ENCODE results near the gene NUFIP2. TPM values are rescaled to one million over a fixed set of nuclear protein-coding genes. Genes with fewer than 3 reads are reported as not detected.

Gene NUFIP2
- total RNA-seq, 2 donors from 2014 or later: 92.9 to 104 TPM

GRCh38 chr17:29248845-29249244 is 45.1 kb downstream of the NUFIP2 start:
- H3K4me1 ChIP-seq (ENCODE audit: control insufficient read depth, insufficient read depth, low read length): no peaks in the 10 kb centered on the region
- no peaks in the 10 kb centered on the region for H3K4me1 Mint-ChIP-seq

GRCh38 chr17:29247219-29247618 is 46.7 kb downstream of the NUFIP2 start:
- H3K9me3 ChIP-seq (ENCODE audit: control insufficient read depth, low read length): no peaks in the 10 kb centered on the region
- no peak overlapping the region for H3K9ac ChIP-seq (ENCODE audit: extremely low read depth, low read length, poor library complexity, severe bottlenecking)
- H3K4me1 ChIP-seq (ENCODE audit: control insufficient read depth, insufficient read depth, low read length): no peaks in the 10 kb centered on the region
- H3K4me3 Mint-ChIP-seq: no peak overlapping the region
- H3K36me3 ChIP-seq (ENCODE audit: control insufficient read depth, insufficient read depth, low read length): no peaks in the 10 kb centered on the region
- no peaks in the 10 kb centered on the region for H3K9me3 Mint-ChIP-seq
- no peak for DNase-seq
- 89% methylated on average over 1 of the region's 2 CpGs; no CpG with 5 or more reads in 1 of the 2 experiments for WGBS, 2 experiments (ENCODE audit: insufficient coverage in 1 of 2, insufficient read length in 1 of 2)
- H3K36me3 Mint-ChIP-seq (ENCODE audit: low read depth): no peaks in the 10 kb centered on the region
- no peak overlapping the region for H3K4me3 ChIP-seq (ENCODE audit: low read length)
- H3K4me1 Mint-ChIP-seq: no peaks in the 10 kb centered on the region
- no peak for TF ChIP-seq CTCF (conservative IDR thresholded peaks at IDR 0.05)
- no peaks in the 10 kb centered on the region for H3K27me3 ChIP-seq (ENCODE audit: control insufficient read depth, insufficient read depth, low read length, poor library complexity, severe bottlenecking)
- H3K27ac ChIP-seq (ENCODE audit: low read depth, low read length): peak overlapping the region; percentile 74
- no peak overlapping the region for H3K27ac Mint-ChIP-seq
- H3K27me3 Mint-ChIP-seq (ENCODE audit: insufficient read depth): no peaks in the 10 kb centered on the region

More at GRCh38 chr17:29248845-29249244, 45.1 kb downstream of the NUFIP2 start:
- Mint-ChIP-seq H3K27me3 (ENCODE audit: insufficient read depth) (no peaks in the 10 kb centered on the region), H3K27ac (no peak overlapping the region), H3K4me3 (no peak overlapping the region), H3K9me3 (no peaks in the 10 kb centered on the region), H3K36me3 (ENCODE audit: low read depth) (no peaks in the 10 kb centered on the region)
- 85 to 97% methylated on average over 2 to 5 of the region's 5 CpGs for WGBS, 2 experiments (ENCODE audit: insufficient coverage in 1 of 2, insufficient read length in 1 of 2)
- Histone ChIP-seq H3K9ac (ENCODE audit: extremely low read depth, low read length, poor library complexity, severe bottlenecking) (no peak overlapping the region), H3K27me3 (ENCODE audit: control insufficient read depth, insufficient read depth, low read length, poor library complexity, severe bottlenecking) (no peaks in the 10 kb centered on the region), H3K9me3 (ENCODE audit: control insufficient read depth, low read length) (no peaks in the 10 kb centered on the region), H3K4me3 (ENCODE audit: low read length) (no peak overlapping the region), H3K27ac (ENCODE audit: low read depth, low read length) (no peak overlapping the region), H3K36me3 (ENCODE audit: control insufficient read depth, insufficient read depth, low read length) (no peaks in the 10 kb centered on the region)
- DNase-seq: no peak
- TF ChIP-seq CTCF (conservative IDR thresholded peaks at IDR 0.05): no peak

GRCh38 chr17:29246628-29247027 is 47.3 kb downstream of the NUFIP2 start, which contains the start of gene CRYBA1:
Gene CRYBA1, plus strand, starts transcription at chr17:29246859. Its CDS starts 5 bp downstream, at chr17:29246864.
- no peaks in the 10 kb centered on the region for H3K27me3 Mint-ChIP-seq (ENCODE audit: insufficient read depth)
- no peaks in the 10 kb centered on the region for H3K27me3 ChIP-seq (ENCODE audit: control insufficient read depth, insufficient read depth, low read length, poor library complexity, severe bottlenecking)
- no peaks in the 10 kb centered on the region for H3K4me1 ChIP-seq (ENCODE audit: control insufficient read depth, insufficient read depth, low read length)
- H3K27ac ChIP-seq (ENCODE audit: low read depth, low read length): peak within 1 kb of the TSS; percentile 74
- WGBS, 2 experiments (ENCODE audit: insufficient coverage in 1 of 2, insufficient read length in 1 of 2): 57 to 96% methylated on average over 1 of the region's 1 CpG
- no peaks in the 10 kb centered on the region for H3K9me3 Mint-ChIP-seq
- TF ChIP-seq CTCF (conservative IDR thresholded peaks at IDR 0.05): no peak
- no peaks in the 10 kb centered on the region for H3K4me1 Mint-ChIP-seq
- DNase-seq: no peak
- H3K36me3 Mint-ChIP-seq (ENCODE audit: low read depth): no peaks in the 10 kb centered on the region
- H3K4me3 ChIP-seq (ENCODE audit: low read length): no peak within 1 kb of the TSS
- H3K36me3 ChIP-seq (ENCODE audit: control insufficient read depth, insufficient read depth, low read length): no peaks in the 10 kb centered on the region
- no peak within 1 kb of the TSS for H3K4me3 Mint-ChIP-seq
- H3K27ac Mint-ChIP-seq: no peak within 1 kb of the TSS
- H3K9me3 ChIP-seq (ENCODE audit: control insufficient read depth, low read length): no peaks in the 10 kb centered on the region
- no peak within 1 kb of the TSS for H3K9ac ChIP-seq (ENCODE audit: extremely low read depth, low read length, poor library complexity, severe bottlenecking)
